Thyroid gland (tissue), 4 donors: ENCODE measurements around the gene RAD1.

ENCODE experiments used
- CTCF ChIP-seq, 6 experiments: fragments of 200-600 bp in 3 of 6; fragments of 450-650 bp in 3 of 6; sonication (generic) in 3 of 6; IDR thresholded peaks; one replicate each; pipeline ENCODE4 v1.5.1; 2016 to 2019; ENCODE audit warnings: antibody characterized with exemption in 6 of 6, mild to moderate bottlenecking in 2 of 6, inconsistent platforms in 1 of 6, moderate library complexity in 1 of 6
- POLR2A ChIP-seq, 2 donors: fragments of 450-650 bp; IDR thresholded peaks; one replicate each; pipeline ENCODE4 v1.6.1; 2017; ENCODE audit warnings: antibody characterized with exemption in 2 of 2, mild to moderate bottlenecking in 2 of 2, moderate library complexity in 1 of 2

DNA sequence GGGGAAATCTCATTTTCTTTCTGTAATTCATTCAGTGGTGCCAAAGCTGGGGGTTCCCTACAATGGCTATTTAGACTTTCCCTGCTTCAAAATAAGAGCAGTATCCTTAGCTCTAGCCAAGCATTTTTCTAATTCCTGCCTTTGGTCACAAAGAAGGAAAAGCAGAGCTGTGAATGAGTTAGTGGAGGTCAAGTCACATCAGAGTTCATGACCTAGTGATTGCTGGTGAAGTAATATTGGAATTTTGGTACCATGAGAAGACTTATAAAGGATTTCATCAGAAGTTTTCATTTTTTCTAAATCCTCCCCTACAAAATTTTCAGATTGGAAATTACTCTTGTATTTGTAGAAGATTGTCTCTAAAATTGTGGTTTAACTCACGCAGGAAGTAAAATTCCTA is 42.0 kb upstream of the RAD1 start:
- TF ChIP-seq CTCF (IDR thresholded peaks at IDR 0.05) (no peak), POLR2A (IDR thresholded peaks at IDR 0.05) (no peak)
